Neural crest cell (in vitro differentiated cells): ENCODE measurements around the gene POGK. TPM values are rescaled to one million over a fixed set of nuclear protein-coding genes. Genes with fewer than 3 reads are reported as not detected.

Experiments
- DNase-seq: peaks from one replicate; pipeline ENCODE4 v3.0.0; 2021; ENCODE audit warnings: low read depth, mixed read lengths, low spot score
- H3K27ac Mint-ChIP-seq: one replicate; pipeline ENCODE4 v1.8.0; 2021; ENCODE audit warnings: mild to moderate bottlenecking, mixed read lengths; ENCODE audit not compliant: unreplicated experiment
- H3K27me3 Mint-ChIP-seq: 2 replicates; pipeline ENCODE4 v1.8.0; 2021; ENCODE audit warnings: low read depth, mild to moderate bottlenecking, mixed read lengths
- H3K36me3 Mint-ChIP-seq: 2 replicates; pipeline ENCODE4 v1.8.0; 2021; ENCODE audit warnings: low read depth, mild to moderate bottlenecking, mixed read lengths
- H3K4me1 Mint-ChIP-seq: 2 replicates; pipeline ENCODE4 v1.8.0; 2021; ENCODE audit warnings: mixed read lengths
- H3K4me3 Mint-ChIP-seq: one replicate; pipeline ENCODE4 v1.8.0; 2021; ENCODE audit warnings: mild to moderate bottlenecking, mixed read lengths
- H3K9me3 Mint-ChIP-seq: 2 replicates; pipeline ENCODE4 v1.8.0; 2021; ENCODE audit warnings: mixed read lengths
- CTCF ChIP-seq: fragments of 200-600 bp; sonication (generic); conservative IDR thresholded peaks from 2 replicates; pipeline ENCODE4 v1.5.0; 2021; ENCODE audit warnings: antibody characterized with exemption, mild to moderate bottlenecking
- total RNA-seq: library from RNA; stranded (reverse); gene quantifications from 2 replicates; pipeline ENCODE4 v1.2.1, GENCODE V29; 2021

POGK gene
- total RNA-seq, 1 donor from 2014 or later: 60.0 TPM

- Mint-ChIP-seq H3K27ac (no peak overlapping the region), H3K4me3 (no peak overlapping the region), H3K36me3 (no peaks in the 10 kb centered on the region), H3K27me3 (peaks cover 30% of the 10 kb centered on the region), H3K9me3 (no peaks in the 10 kb centered on the region), H3K4me1 (peaks cover 13% of the 10 kb centered on the region)
- no peak for TF ChIP-seq CTCF
- no peak for DNase-seq
Measured at GRCh38 chr1:166882893-166883292, 43.6 kb downstream of the POGK start.

- peaks cover 25% of the 10 kb centered on the region for H3K4me1 Mint-ChIP-seq
- no peaks in the 10 kb centered on the region for H3K9me3 Mint-ChIP-seq
- peaks cover 30% of the 10 kb centered on the region for H3K27me3 Mint-ChIP-seq
- H3K27ac Mint-ChIP-seq: no peak overlapping the region
- no peak overlapping the region for H3K4me3 Mint-ChIP-seq
- peak; percentile 70 for DNase-seq
- no peaks in the 10 kb centered on the region for H3K36me3 Mint-ChIP-seq
- TF ChIP-seq CTCF: peak; percentile 75
Measured at GRCh38 chr1:166884040-166884642, 44.9 kb downstream of the POGK start.

GRCh38 chr1:166884971-166885370, 45.7 kb downstream of the POGK start:
- Mint-ChIP-seq H3K9me3 (no peaks in the 10 kb centered on the region), H3K4me1 (peaks cover 33% of the 10 kb centered on the region), H3K4me3 (no peak overlapping the region), H3K36me3 (no peaks in the 10 kb centered on the region), H3K27ac (no peak overlapping the region), H3K27me3 (peaks cover 34% of the 10 kb centered on the region)
- TF ChIP-seq CTCF: no peak
- DNase-seq: no peak

GRCh38 chr1:166888373-166889111, 49.3 kb downstream of the POGK start:
- H3K27me3 Mint-ChIP-seq: peaks cover 38% of the 10 kb centered on the region
- DNase-seq: no peak
- no peak for TF ChIP-seq CTCF
- no peak overlapping the region for H3K4me3 Mint-ChIP-seq
- no peaks in the 10 kb centered on the region for H3K36me3 Mint-ChIP-seq
- no peak overlapping the region for H3K27ac Mint-ChIP-seq
- H3K4me1 Mint-ChIP-seq: peaks cover 34% of the 10 kb centered on the region
- no peaks in the 10 kb centered on the region for H3K9me3 Mint-ChIP-seq

GRCh38 chr1:166889776-166890175, 50.5 kb downstream of the POGK start:
- TF ChIP-seq CTCF: no peak
- Mint-ChIP-seq H3K36me3 (peaks cover 2% of the 10 kb centered on the region), H3K4me3 (no peak overlapping the region), H3K4me1 (peaks cover 29% of the 10 kb centered on the region), H3K27ac (no peak overlapping the region), H3K27me3 (peaks cover 31% of the 10 kb centered on the region), H3K9me3 (peaks cover 2% of the 10 kb centered on the region)
- no peak for DNase-seq
